PC-3 (cell line): ENCODE results near the gene POMT1.

ENCODE experiments used
- EZH2 ChIP-seq: fragments of 300-600 bp; sonication (generic); IDR thresholded peaks from one replicate; pipeline ENCODE4 v1.6.1; 2017; ENCODE audit warnings: antibody characterized with exemption, mild to moderate bottlenecking, low read length; ENCODE audit not compliant: unreplicated experiment
- EZH2phosphoT487 ChIP-seq: fragments of 300-600 bp; sonication (generic); IDR thresholded peaks from 2 replicates; pipeline ENCODE4 v1.6.1; 2018; ENCODE audit warnings: mild to moderate bottlenecking, antibody characterized with exemption, low read length, borderline replicate concordance
- TF ChIP-seq, protein P1 (sequence below): fragments of 300-600 bp; sonication (generic); conservative IDR thresholded peaks from 2 replicates; pipeline ENCODE4 v1.5.1; 2017; ENCODE audit warnings: antibody characterized with exemption, low read depth, mild to moderate bottlenecking, low read length

DNA sequence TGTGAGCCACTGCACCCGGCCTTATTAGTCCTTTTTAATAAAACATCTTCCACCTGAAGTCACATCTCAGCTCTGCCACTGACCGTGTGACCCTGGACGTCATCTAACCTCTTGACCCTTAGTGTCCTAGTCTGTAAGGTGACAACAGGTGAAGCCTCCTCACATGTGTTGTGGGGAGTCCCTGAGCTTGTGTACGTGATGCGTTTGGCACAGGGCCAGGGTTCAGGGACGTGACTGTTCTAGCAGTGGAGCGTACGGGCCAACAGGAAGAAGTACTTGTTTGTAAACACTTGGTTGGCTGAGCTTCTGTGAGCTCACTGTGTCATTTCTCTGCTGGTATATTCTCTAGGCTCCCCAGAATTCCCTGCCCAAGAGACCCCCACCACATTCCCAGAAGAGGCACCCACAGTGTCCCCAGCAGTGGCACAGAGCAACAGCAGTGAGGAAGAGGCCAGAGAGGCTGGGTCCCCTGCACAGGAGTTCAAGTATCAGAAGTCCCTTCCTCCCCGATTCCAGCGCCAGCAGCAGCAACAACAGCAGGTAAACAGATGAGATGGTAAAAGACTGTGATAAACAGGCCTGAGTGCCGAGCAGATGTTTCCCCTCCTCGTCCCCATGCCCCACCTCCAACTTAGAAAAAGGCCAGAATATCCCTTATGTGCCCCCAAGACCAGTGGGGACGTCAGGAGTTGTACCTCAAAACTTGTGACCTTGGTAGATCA lies 35.3 kb upstream of the POMT1 start:
- TF ChIP-seq, protein P1, sequence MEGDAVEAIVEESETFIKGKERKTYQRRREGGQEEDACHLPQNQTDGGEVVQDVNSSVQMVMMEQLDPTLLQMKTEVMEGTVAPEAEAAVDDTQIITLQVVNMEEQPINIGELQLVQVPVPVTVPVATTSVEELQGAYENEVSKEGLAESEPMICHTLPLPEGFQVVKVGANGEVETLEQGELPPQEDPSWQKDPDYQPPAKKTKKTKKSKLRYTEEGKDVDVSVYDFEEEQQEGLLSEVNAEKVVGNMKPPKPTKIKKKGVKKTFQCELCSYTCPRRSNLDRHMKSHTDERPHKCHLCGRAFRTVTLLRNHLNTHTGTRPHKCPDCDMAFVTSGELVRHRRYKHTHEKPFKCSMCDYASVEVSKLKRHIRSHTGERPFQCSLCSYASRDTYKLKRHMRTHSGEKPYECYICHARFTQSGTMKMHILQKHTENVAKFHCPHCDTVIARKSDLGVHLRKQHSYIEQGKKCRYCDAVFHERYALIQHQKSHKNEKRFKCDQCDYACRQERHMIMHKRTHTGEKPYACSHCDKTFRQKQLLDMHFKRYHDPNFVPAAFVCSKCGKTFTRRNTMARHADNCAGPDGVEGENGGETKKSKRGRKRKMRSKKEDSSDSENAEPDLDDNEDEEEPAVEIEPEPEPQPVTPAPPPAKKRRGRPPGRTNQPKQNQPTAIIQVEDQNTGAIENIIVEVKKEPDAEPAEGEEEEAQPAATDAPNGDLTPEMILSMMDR = no peak
- no peak for TF ChIP-seq EZH2
- TF ChIP-seq EZH2phosphoT487 = no peak
